ENCODE results near the gene RNF212.

RNF212 gene

GRCh38 chr4:1112821-1113182, 562 bp downstream of the RNF212 start:
- FAIRE-seq, result no peak

GRCh38 chr4:1112174-1112820, 1.1 kb downstream of the RNF212 start:
- no peak for FAIRE-seq

- no peak for FAIRE-seq
These were observed 2.0 kb downstream of the RNF212 start for GRCh38 chr4:1111259-1111809.

GRCh38 chr4:1109898-1110506, 3.4 kb downstream of the RNF212 start:
- FAIRE-seq, result no peak

- FAIRE-seq, result no peak
These were observed 4.0 kb downstream of the RNF212 start for GRCh38 chr4:1109333-1109732.

GRCh38 chr4:1105662-1106061, 7.7 kb downstream of the RNF212 start:
- FAIRE-seq, result no peak

GRCh38 chr4:1105067-1105466, 8.3 kb downstream of the RNF212 start:
- FAIRE-seq, result no peak

- FAIRE-seq, result no peak
These were observed 8.7 kb downstream of the RNF212 start for GRCh38 chr4:1104647-1105046.

GRCh38 chr4:1099684-1100335, 13.6 kb downstream of the RNF212 start:
- no peak for FAIRE-seq

- FAIRE-seq, result no peak
These were observed 14.1 kb downstream of the RNF212 start for GRCh38 chr4:1099270-1099669.

- FAIRE-seq, result no peak
These were observed 14.9 kb downstream of the RNF212 start for GRCh38 chr4:1098311-1098925.

- no peak for FAIRE-seq
These were observed 15.8 kb downstream of the RNF212 start for GRCh38 chr4:1097553-1097952.

- no peak for FAIRE-seq
These were observed 16.5 kb downstream of the RNF212 start for GRCh38 chr4:1096841-1097240.

- FAIRE-seq, result no peak
These were observed 19.1 kb downstream of the RNF212 start for GRCh38 chr4:1094336-1094690.

GRCh38 chr4:1093391-1094335, 19.7 kb downstream of the RNF212 start:
- FAIRE-seq, result no peak

- FAIRE-seq, result no peak
These were observed 20.4 kb downstream of the RNF212 start for GRCh38 chr4:1092983-1093361.

- no peak for FAIRE-seq
These were observed 21.1 kb downstream of the RNF212 start for GRCh38 chr4:1092026-1092982.

GRCh38 chr4:1091561-1091995, 21.8 kb downstream of the RNF212 start:
- FAIRE-seq, result no peak

- no peak for FAIRE-seq
These were observed 22.6 kb downstream of the RNF212 start for GRCh38 chr4:1090465-1091440.

GRCh38 chr4:1090036-1090435, 23.3 kb downstream of the RNF212 start:
- FAIRE-seq, result no peak
